HuH-7 (cell line): ENCODE data around the gene BCAP31.
A peak's percentile ranks its signal among the peaks of the same experiment; 100 is the strongest.
"Not testable (repeated sequence)": the region's sequence is repeated elsewhere in the genome, so short reads cannot be mapped to it uniquely, and the experiment has no call there.

ENCODE experiments used
- DNase-seq: peaks from one replicate; pipeline ENCODE4 v3.0.0; 2011; ENCODE audit warnings: low spot score

The BCAP31 gene

GRCh38 chrX:153693216-153694086, 30.7 kb downstream of the BCAP31 start:
- no peak for DNase-seq

- DNase-seq, result no peak
Observed at GRCh38 chrX:153692611-153693156, 31.5 kb downstream of the BCAP31 start.

- DNase-seq, result no peak
Observed at GRCh38 chrX:153692003-153692402, 32.2 kb downstream of the BCAP31 start.

- DNase-seq, result not testable (repeated sequence)
Observed at GRCh38 chrX:153691032-153691827, 33.0 kb downstream of the BCAP31 start.

- no peak for DNase-seq
Observed at GRCh38 chrX:153690466-153690865, 33.7 kb downstream of the BCAP31 start.

- peak; percentile 51 for DNase-seq
Observed at GRCh38 chrX:153689654-153690465, 34.3 kb downstream of the BCAP31 start.

- DNase-seq, result no peak
Observed at GRCh38 chrX:153688911-153689590, 35.1 kb downstream of the BCAP31 start.

- DNase-seq, result no peak
Observed at GRCh38 chrX:153688506-153688905, 35.7 kb downstream of the BCAP31 start.

GRCh38 chrX:153688071-153688470, 36.1 kb downstream of the BCAP31 start:
- DNase-seq, result no peak

- peak; percentile 67 for DNase-seq
Observed at GRCh38 chrX:153687121-153688039, 36.8 kb downstream of the BCAP31 start, which contains the start of gene SLC6A8. TSS of gene SLC6A8 (plus strand) at chrX:153687926. CDS start at chrX:153688575, 649 bp downstream.

GRCh38 chrX:153686711-153687110, 37.5 kb downstream of the BCAP31 start:
- no peak for DNase-seq

GRCh38 chrX:153685751-153686696, 38.2 kb downstream of the BCAP31 start:
- DNase-seq, result no peak

GRCh38 chrX:153685156-153685536, 39.0 kb downstream of the BCAP31 start:
- DNase-seq, result no peak

- no peak for DNase-seq
Observed at GRCh38 chrX:153684467-153685155, 39.6 kb downstream of the BCAP31 start.

- not testable (repeated sequence) for DNase-seq
Observed at GRCh38 chrX:153683486-153683885, 40.7 kb downstream of the BCAP31 start.

- DNase-seq, result no peak
Observed at GRCh38 chrX:153681175-153681574, 43.0 kb downstream of the BCAP31 start.

GRCh38 chrX:153674219-153674851, 49.9 kb downstream of the BCAP31 start:
- DNase-seq, result no peak
